CD4-positive, alpha-beta T cell (primary cell): Measurements from ENCODE around the gene NTHL1. TPM values are rescaled to one million over a fixed set of nuclear protein-coding genes. Genes with fewer than 3 reads are reported as not detected.

Source experiments
- ATAC-seq: fragments of 200-7000 bp; cut with Tn5 transposase; one replicate; pipeline ENCODE4 v1.10.0; 2022; ENCODE audit warnings: mild to moderate bottlenecking; ENCODE audit not compliant: poor library complexity
- CTCF ChIA-PET: fragments of 350-600 bp; sonication (Branson Sonifier 250); formaldehyde crosslinking; loops from one replicate; lab custom pipeline; 2021; ENCODE audit warnings: antibody characterized with exemption, inconsistent platforms; lab: Charles Lee
- POLR2A ChIA-PET: fragments of 350-600 bp; sonication (Branson Sonifier 250); formaldehyde crosslinking; loops from one replicate; lab custom pipeline; 2021; ENCODE audit warnings: antibody characterized with exemption, inconsistent platforms; lab: Charles Lee
- DNase-seq, 14 experiments: peaks; one replicate each; pipeline ENCODE4 v3.0.0-alpha.2; 2013 to 2020; ENCODE audit warnings: mixed read lengths in 2 of 14
- H3K27ac ChIP-seq, 2 donors: one replicate each; pipeline versions ENCODE4 v1.5.1 to v1.7.0; 2013; ENCODE audit warnings: low read length in 2 of 2, low read depth in 1 of 2, mild to moderate bottlenecking in 1 of 2
- H3K27me3 ChIP-seq, 2 experiments: 1 replicate in 1 of 2; 2 replicates in 1 of 2; pipeline versions ENCODE4 v1.6.1 to v1.7.0; 2013; ENCODE audit warnings: low read length in 2 of 2, control low read depth in 1 of 2, mild to moderate bottlenecking in 1 of 2, moderate library complexity in 1 of 2; ENCODE audit not compliant: insufficient read depth in 2 of 2, control insufficient read depth in 1 of 2
- H3K36me3 ChIP-seq: one replicate; pipeline ENCODE4 v1.6.1; 2013; ENCODE audit warnings: low read length, control low read depth; ENCODE audit not compliant: insufficient read depth
- H3K4me1 ChIP-seq: one replicate; pipeline ENCODE4 v1.6.1; 2013; ENCODE audit warnings: low read length, control low read depth; ENCODE audit not compliant: insufficient read depth
- H3K4me3 ChIP-seq: one replicate; pipeline ENCODE4 v1.5.1; 2013; ENCODE audit warnings: mild to moderate bottlenecking, low read length, moderate library complexity
- H3K9me3 ChIP-seq, 2 experiments: 1 replicate in 1 of 2; 2 replicates in 1 of 2; pipeline versions ENCODE4 v1.6.1 to v1.7.0; 2013; ENCODE audit warnings: low read length in 2 of 2, mild to moderate bottlenecking in 2 of 2, control low read depth in 1 of 2, moderate library complexity in 1 of 2; ENCODE audit not compliant: control insufficient read depth in 1 of 2, insufficient read depth in 1 of 2
- H3K27ac Mint-ChIP-seq: one replicate; pipeline ENCODE4 v1.8.0; 2020; ENCODE audit warnings: mixed read lengths
- H3K27me3 Mint-ChIP-seq: one replicate; pipeline ENCODE4 v1.8.0; 2021; ENCODE audit warnings: mixed read lengths
- H3K36me3 Mint-ChIP-seq: one replicate; pipeline ENCODE4 v1.8.0; 2021; ENCODE audit warnings: low read depth, mixed read lengths
- H3K4me1 Mint-ChIP-seq: one replicate; pipeline ENCODE4 v1.8.0; 2021; ENCODE audit warnings: low read depth, mixed read lengths
- H3K4me3 Mint-ChIP-seq: one replicate; pipeline ENCODE4 v1.8.0; 2020; ENCODE audit warnings: mild to moderate bottlenecking, mixed read lengths
- H3K9me3 Mint-ChIP-seq: one replicate; pipeline ENCODE4 v1.8.0; 2020; ENCODE audit warnings: mixed read lengths
- intact Hi-C, 2 experiments: fragments of 100-400 bp; cut with DNase I in 1 of 2; cut with micrococcal nuclease in 1 of 2; formaldehyde crosslinking; loops; one replicate each; pipeline versions ENCODE4 v1.15.1 to v1.9.0; 2023 to 2025; cut with DNase I, micrococcal nuclease
- total RNA-seq, 174 experiments: library from RNA in 2 of 174; stranded (reverse) in 2 of 174; gene quantifications; one replicate each; pipeline ENCODE4 v1.2.3 and lab custom pipeline; 2021 to 2026
- TF ChIP-seq, protein P1 (sequence below): fragments of 200-600 bp; IDR thresholded peaks from one replicate; pipeline ENCODE4 v1.8.0; 2022; ENCODE audit warnings: antibody characterized with exemption, mild to moderate bottlenecking

NTHL1 gene
- total RNA-seq, 2 experiments from 2014 or later = 2.7 to 2.9 TPM

- H3K27ac Mint-ChIP-seq = peak overlapping the region; percentile 88
- peaks cover 40% of the 10 kb centered on the region for H3K4me1 Mint-ChIP-seq
- TF ChIP-seq, protein P1, sequence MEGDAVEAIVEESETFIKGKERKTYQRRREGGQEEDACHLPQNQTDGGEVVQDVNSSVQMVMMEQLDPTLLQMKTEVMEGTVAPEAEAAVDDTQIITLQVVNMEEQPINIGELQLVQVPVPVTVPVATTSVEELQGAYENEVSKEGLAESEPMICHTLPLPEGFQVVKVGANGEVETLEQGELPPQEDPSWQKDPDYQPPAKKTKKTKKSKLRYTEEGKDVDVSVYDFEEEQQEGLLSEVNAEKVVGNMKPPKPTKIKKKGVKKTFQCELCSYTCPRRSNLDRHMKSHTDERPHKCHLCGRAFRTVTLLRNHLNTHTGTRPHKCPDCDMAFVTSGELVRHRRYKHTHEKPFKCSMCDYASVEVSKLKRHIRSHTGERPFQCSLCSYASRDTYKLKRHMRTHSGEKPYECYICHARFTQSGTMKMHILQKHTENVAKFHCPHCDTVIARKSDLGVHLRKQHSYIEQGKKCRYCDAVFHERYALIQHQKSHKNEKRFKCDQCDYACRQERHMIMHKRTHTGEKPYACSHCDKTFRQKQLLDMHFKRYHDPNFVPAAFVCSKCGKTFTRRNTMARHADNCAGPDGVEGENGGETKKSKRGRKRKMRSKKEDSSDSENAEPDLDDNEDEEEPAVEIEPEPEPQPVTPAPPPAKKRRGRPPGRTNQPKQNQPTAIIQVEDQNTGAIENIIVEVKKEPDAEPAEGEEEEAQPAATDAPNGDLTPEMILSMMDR = no peak
- H3K4me3 Mint-ChIP-seq = peak overlapping the region; percentile 93
- CTCF ChIA-PET = interaction anchor here (1.2 kb wide), 1 partner anchor 65 kb away, joined by 3 read pairs; the partner anchor contains the start of gene MSRB1
- peak overlapping the region in 1 of 2 donors; percentile 29 for H3K27ac ChIP-seq
- no peaks in the 10 kb centered on the region for H3K27me3 ChIP-seq
- H3K27me3 Mint-ChIP-seq = no peaks in the 10 kb centered on the region
- H3K9me3 Mint-ChIP-seq = no peaks in the 10 kb centered on the region
- no peak for ATAC-seq
- H3K4me3 ChIP-seq = peak overlapping the region; percentile 63
- peak in 4 of 14 experiments; percentile 30 to 57 (median 36) for DNase-seq
- POLR2A ChIA-PET = interaction anchor here (5.5 kb wide), 1 partner anchor 147 kb away, joined by 30 read pairs; the partner anchor contains the start of gene TRAF7
- H3K36me3 Mint-ChIP-seq = peaks cover 7% of the 10 kb centered on the region
- H3K36me3 ChIP-seq = peaks cover 19% of the 10 kb centered on the region
- intact Hi-C loops = loop anchor here in 1 of 2 experiments (2.0 to 5.0 kb wide), 3 partner anchors 36 to 47 kb away; partner anchors contain the start of genes NTHL1, TBL3 and TSC2
- peaks cover 70% of the 10 kb centered on the region for H3K4me1 ChIP-seq
- H3K9me3 ChIP-seq = no peaks in the 10 kb centered on the region
Observed at GRCh38 chr16:2008009-2008526, 39.6 kb downstream of the NTHL1 start.

DNA sequence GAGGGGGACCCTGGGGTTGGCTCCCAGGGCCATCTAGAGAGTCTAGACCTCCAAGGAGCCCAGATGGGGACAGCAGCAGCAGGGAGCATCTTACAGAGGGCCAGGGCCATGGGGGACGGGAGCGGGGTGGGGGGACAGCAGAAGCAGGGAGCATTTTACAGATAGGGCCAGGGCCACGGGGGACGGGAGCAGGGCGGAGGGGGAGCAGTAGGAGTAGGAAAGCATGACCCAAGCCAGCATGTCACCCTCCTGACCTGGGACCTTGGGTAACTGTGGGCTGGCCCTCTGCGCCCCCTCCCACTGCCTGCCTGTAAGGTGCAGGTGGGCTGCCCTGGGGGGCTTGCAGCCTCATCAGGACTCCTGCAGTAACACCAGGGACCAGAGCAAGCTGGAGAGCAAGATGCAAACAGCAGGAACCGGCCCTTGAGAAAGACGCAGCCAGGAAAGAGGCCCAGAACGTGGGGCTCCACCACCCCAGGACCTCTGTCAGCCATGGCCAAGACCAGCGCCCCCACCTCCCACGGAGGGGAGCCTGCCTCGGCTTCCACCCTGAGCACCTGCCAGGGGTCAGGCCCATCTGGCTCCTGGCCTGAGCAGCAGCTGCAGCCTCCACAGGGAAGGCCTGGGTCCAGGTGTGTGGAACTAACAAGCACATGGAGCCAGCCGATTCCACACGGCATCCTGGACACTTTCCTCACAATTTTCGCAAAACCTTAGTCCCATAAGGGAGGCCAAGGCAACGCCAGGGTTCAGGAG lies 40.4 kb downstream of the NTHL1 start:
- peaks cover 10% of the 10 kb centered on the region for H3K36me3 Mint-ChIP-seq
- H3K27me3 Mint-ChIP-seq = no peaks in the 10 kb centered on the region
- POLR2A ChIA-PET = interaction anchor here (5.5 kb wide), 1 partner anchor 148 kb away, joined by 30 read pairs; the partner anchor contains the start of gene TRAF7
- ATAC-seq = no peak
- peak overlapping the region; percentile 88 for H3K27ac Mint-ChIP-seq
- no peak overlapping the region for H3K27ac ChIP-seq
- H3K27me3 ChIP-seq = no peaks in the 10 kb centered on the region
- intact Hi-C loops = loop anchor here in 1 of 2 experiments (5.0 kb wide), 2 partner anchors 35 to 40 kb away; partner anchors contain the start of genes NTHL1, TBL3 and TSC2
- peaks cover 70% of the 10 kb centered on the region for H3K4me1 ChIP-seq
- H3K4me3 Mint-ChIP-seq = peak overlapping the region; percentile 93
- TF ChIP-seq, protein P1 = no peak
- no peak overlapping the region for H3K4me3 ChIP-seq
- CTCF ChIA-PET = no interaction called here
- no peaks in the 10 kb centered on the region for H3K9me3 Mint-ChIP-seq
- no peaks in the 10 kb centered on the region for H3K9me3 ChIP-seq
- H3K4me1 Mint-ChIP-seq = peaks cover 40% of the 10 kb centered on the region
- H3K36me3 ChIP-seq = peaks cover 27% of the 10 kb centered on the region
- DNase-seq = no peak

- ATAC-seq = no peak
- H3K4me1 ChIP-seq = peaks cover 70% of the 10 kb centered on the region
- no peak overlapping the region for H3K27ac ChIP-seq
- intact Hi-C loops = loop anchor here in 1 of 2 experiments (5.0 kb wide), 2 partner anchors 34 to 41 kb away; partner anchors contain the start of genes NTHL1, TBL3 and TSC2
- TF ChIP-seq, protein P1 = no peak
- peaks cover 16% of the 10 kb centered on the region for H3K36me3 Mint-ChIP-seq
- no peak overlapping the region for H3K4me3 ChIP-seq
- H3K9me3 Mint-ChIP-seq = no peaks in the 10 kb centered on the region
- no peaks in the 10 kb centered on the region for H3K27me3 ChIP-seq
- H3K27ac Mint-ChIP-seq = peak overlapping the region; percentile 71
- H3K36me3 ChIP-seq = peaks cover 36% of the 10 kb centered on the region
- no peaks in the 10 kb centered on the region for H3K9me3 ChIP-seq
- ChIA-PET POLR2A (interaction anchor here (0.6 kb wide), 1 partner anchor 149 kb away, joined by 3 read pairs; the partner anchor contains the start of gene TRAF7), CTCF (interaction anchor here (0.6 kb wide), 1 partner anchor 62 kb away, joined by 4 read pairs; no protein-coding TSS in a partner anchor)
- H3K4me3 Mint-ChIP-seq = peak overlapping the region; percentile 72
- no peak for DNase-seq
- no peaks in the 10 kb centered on the region for H3K27me3 Mint-ChIP-seq
- peaks cover 40% of the 10 kb centered on the region for H3K4me1 Mint-ChIP-seq
Observed at GRCh38 chr16:2006317-2006716, 41.3 kb downstream of the NTHL1 start.
